ENCODE measurements around the gene TMEM244.

GRCh38 chr6:129835691-129836090 lies 25.4 kb downstream of the TMEM244 start:
- TF ChIP-seq, protein P1, sequence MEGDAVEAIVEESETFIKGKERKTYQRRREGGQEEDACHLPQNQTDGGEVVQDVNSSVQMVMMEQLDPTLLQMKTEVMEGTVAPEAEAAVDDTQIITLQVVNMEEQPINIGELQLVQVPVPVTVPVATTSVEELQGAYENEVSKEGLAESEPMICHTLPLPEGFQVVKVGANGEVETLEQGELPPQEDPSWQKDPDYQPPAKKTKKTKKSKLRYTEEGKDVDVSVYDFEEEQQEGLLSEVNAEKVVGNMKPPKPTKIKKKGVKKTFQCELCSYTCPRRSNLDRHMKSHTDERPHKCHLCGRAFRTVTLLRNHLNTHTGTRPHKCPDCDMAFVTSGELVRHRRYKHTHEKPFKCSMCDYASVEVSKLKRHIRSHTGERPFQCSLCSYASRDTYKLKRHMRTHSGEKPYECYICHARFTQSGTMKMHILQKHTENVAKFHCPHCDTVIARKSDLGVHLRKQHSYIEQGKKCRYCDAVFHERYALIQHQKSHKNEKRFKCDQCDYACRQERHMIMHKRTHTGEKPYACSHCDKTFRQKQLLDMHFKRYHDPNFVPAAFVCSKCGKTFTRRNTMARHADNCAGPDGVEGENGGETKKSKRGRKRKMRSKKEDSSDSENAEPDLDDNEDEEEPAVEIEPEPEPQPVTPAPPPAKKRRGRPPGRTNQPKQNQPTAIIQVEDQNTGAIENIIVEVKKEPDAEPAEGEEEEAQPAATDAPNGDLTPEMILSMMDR (IDR thresholded peaks at IDR 0.05), result no peak
- no peak for TF ChIP-seq POLR2A (IDR thresholded peaks at IDR 0.05)
- no peak for TF ChIP-seq EP300 (IDR thresholded peaks at IDR 0.05)

All from tibial nerve (tissue), 4 donors.